ENCODE data around the gene PRKCH. TPM values are rescaled to one million over a fixed set of nuclear protein-coding genes. Genes with fewer than 3 reads are reported as not detected.
"Not testable (repeated sequence)": the region's sequence is repeated elsewhere in the genome, so short reads cannot be mapped to it uniquely, and the experiment has no call there.

Gene PRKCH
- total RNA-seq, 3 donors from 2014 or later, result 12.3 to 15.4 (median 14.8) TPM

DNA sequence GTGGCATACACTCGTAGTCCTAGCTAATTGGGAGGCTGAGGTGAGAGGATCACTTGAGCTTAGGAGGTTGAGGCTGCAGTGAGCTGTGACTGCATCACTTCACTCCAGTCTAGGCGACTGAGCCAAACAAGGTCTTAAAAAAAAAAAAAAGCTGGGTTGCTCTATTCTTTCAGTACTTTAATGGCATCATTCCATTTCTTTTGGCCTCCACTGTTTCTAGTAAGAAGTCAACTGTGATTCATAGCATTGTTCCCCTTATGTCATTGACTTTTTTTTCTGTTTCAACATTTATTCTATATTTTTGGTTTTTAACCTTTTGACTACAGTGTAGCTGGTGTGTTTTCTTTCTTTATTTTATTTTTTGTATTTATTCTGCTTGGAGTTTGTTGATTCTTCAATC, 16.7 kb upstream of the PRKCH start:
- DNase-seq (no peak), ATAC-seq (no peak)
- intact Hi-C loops (cut with DNase I, micrococcal nuclease), result no loop called here
- Histone ChIP-seq H3K4me3 (no peak overlapping the region), H3K36me3 (ENCODE audit: low read depth) (no peaks in the 10 kb centered on the region), H3K4me1 (ENCODE audit: low read depth) (no peaks in the 10 kb centered on the region), H3K9me3 (no peaks in the 10 kb centered on the region)
- TF ChIP-seq, protein P1, sequence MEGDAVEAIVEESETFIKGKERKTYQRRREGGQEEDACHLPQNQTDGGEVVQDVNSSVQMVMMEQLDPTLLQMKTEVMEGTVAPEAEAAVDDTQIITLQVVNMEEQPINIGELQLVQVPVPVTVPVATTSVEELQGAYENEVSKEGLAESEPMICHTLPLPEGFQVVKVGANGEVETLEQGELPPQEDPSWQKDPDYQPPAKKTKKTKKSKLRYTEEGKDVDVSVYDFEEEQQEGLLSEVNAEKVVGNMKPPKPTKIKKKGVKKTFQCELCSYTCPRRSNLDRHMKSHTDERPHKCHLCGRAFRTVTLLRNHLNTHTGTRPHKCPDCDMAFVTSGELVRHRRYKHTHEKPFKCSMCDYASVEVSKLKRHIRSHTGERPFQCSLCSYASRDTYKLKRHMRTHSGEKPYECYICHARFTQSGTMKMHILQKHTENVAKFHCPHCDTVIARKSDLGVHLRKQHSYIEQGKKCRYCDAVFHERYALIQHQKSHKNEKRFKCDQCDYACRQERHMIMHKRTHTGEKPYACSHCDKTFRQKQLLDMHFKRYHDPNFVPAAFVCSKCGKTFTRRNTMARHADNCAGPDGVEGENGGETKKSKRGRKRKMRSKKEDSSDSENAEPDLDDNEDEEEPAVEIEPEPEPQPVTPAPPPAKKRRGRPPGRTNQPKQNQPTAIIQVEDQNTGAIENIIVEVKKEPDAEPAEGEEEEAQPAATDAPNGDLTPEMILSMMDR (IDR thresholded peaks at IDR 0.05), result no peak

DNA sequence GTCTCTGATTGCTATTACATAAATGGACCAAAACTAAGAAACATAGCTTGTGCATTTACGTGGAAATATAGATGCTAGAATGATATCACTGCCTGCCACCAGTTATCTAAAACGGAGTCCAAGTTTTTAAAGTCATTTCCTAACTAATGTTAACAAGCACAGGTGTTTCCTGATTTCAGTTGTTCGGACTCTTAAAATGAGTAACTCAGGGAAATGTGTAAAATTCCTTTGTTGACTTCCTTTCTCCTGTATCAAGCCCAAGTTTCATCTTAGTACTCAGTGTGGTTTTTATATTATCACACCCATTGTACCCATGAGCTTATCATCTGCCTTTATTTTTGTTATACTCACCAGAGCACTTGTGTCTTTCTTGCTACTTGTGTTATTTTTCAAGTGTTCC, 13.2 kb upstream of the PRKCH start:
- Histone ChIP-seq H3K4me3 (no peak overlapping the region), H3K4me1 (ENCODE audit: low read depth) (no peaks in the 10 kb centered on the region), H3K9me3 (peaks cover 7% of the 10 kb centered on the region), H3K36me3 (ENCODE audit: low read depth) (no peaks in the 10 kb centered on the region)
- intact Hi-C loops (cut with DNase I, micrococcal nuclease), result no loop called here
- TF ChIP-seq, protein P1 (IDR thresholded peaks at IDR 0.05), result no peak
- no peak for DNase-seq
- no peak for ATAC-seq

DNA sequence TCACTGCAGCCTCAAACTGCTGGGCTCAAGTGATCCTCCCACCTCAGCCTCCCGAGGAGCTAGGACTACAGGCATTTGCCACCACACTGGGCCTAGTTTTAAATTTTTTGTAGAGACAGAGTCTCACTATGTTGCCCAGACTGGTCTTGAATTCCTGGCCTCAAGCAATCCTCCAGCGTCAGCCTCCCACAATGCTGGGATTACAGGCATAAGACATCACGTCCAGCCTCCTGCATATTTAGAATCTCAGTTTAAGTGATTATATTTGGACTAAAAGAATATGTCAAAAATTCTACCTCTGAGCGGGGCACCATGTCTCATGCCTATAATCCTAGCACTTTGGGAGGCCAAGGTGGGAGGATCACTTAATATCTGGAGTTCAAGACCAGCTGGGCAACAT, 12.7 kb upstream of the PRKCH start:
- DNase-seq; H3K4me3 ChIP-seq; H3K4me1 ChIP-seq (ENCODE audit: low read depth); ATAC-seq; intact Hi-C loops (cut with DNase I, micrococcal nuclease); H3K36me3 ChIP-seq (ENCODE audit: low read depth); H3K9me3 ChIP-seq: not testable (repeated sequence)

DNA sequence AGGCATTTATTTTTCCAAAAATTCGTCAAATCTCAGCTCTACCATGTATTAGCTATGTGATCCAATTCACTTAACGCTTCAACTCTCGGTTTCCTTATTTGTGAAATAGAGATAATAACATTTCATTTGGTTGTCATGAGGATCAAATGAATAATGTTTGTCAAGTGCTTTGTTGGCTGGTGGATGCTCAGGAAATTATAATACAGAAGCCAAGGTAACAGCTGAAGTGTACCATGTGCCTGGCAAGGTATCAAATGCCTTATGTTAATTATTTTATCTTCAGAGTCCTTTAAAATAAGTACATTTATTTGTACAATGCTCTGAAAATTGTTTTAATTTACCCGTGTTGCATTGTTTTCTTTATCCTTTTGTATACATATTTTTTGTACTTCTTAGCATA, 6.1 kb upstream of the PRKCH start:
- Histone ChIP-seq H3K9me3 (peaks cover 6% of the 10 kb centered on the region), H3K36me3 (ENCODE audit: low read depth) (no peaks in the 10 kb centered on the region), H3K4me3 (no peak overlapping the region), H3K4me1 (ENCODE audit: low read depth) (no peaks in the 10 kb centered on the region)
- intact Hi-C loops (cut with DNase I, micrococcal nuclease), result no loop called here
- DNase-seq (no peak), ATAC-seq (no peak)
- TF ChIP-seq, protein P1 (IDR thresholded peaks at IDR 0.05), result no peak

DNA sequence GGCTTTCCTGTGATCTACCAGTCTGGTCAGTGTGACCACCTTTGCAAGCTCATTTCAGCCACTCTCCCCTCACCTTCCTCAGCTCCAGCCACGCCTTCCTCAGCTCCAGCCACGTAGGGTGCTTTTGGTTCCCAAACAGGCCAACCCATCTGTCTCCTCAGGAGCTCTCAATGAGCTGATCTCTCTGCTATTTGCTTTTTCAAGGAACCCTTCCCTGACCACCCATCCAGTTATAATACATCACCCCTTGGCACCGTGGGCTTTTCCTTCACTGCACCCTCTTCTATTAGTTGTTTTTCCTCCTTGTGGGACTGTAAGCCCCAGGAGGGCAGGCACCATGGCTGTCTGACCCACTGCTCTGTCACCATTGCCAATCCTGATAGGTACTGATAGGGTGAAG, 2.3 kb upstream of the PRKCH start:
- Histone ChIP-seq H3K36me3 (ENCODE audit: low read depth) (no peaks in the 10 kb centered on the region), H3K4me3 (no peak overlapping the region), H3K4me1 (ENCODE audit: low read depth) (peaks cover 13% of the 10 kb centered on the region), H3K9me3 (no peaks in the 10 kb centered on the region)
- no peak for DNase-seq
- intact Hi-C loops (cut with DNase I, micrococcal nuclease), result no loop called here
- TF ChIP-seq, protein P1 (IDR thresholded peaks at IDR 0.05), result no peak
- ATAC-seq, result no peak

DNA sequence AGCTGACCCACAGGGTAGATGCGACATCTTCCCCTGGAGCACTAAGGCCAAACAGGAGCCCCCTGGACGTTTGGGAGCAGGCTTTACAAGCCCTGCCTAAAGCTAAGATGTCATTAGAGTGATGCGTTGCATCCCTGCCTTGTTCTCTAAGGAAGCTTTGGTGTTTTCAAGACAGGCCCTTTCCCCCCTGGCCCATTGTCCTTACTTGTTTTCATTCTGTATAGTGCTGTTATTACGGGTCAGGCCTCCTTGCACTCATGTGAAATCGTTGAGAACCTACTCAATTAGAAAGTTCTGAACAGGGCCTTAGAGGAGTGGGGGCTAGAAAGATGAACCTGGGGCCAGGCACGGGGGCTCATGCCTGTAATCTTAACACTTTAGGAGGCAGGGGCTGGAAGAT, 1.7 kb upstream of the PRKCH start:
- no peak for DNase-seq
- TF ChIP-seq, protein P1 (IDR thresholded peaks at IDR 0.05), result no peak
- Histone ChIP-seq H3K4me1 (ENCODE audit: low read depth) (peaks cover 13% of the 10 kb centered on the region), H3K9me3 (no peaks in the 10 kb centered on the region), H3K4me3 (no peak overlapping the region), H3K36me3 (ENCODE audit: low read depth) (no peaks in the 10 kb centered on the region)
- intact Hi-C loops (cut with DNase I, micrococcal nuclease), result no loop called here
- no peak for ATAC-seq

DNA sequence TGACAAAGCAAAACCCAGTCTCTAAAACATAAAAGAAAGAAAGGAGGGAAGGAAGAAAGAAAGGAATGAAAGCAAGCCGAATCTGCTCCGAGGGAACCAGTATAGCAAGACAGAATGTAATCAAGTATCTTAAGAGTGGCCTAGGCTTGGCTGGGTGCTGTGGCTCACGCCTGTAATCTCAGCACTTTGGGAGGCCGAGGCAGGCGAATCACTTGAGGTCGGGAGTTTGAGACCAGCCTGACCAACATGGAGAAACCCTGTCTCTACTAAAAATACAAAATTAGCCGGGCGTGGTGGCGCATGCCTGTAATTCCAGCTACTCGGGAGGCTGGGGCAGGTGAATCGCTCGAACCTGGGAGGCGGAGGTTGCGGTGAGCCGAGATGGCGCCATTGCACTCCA, 1.2 kb upstream of the PRKCH start:
- H3K4me1 ChIP-seq (ENCODE audit: low read depth), result peaks cover 13% of the 10 kb centered on the region
- H3K4me3 ChIP-seq; H3K9me3 ChIP-seq; ATAC-seq; DNase-seq; intact Hi-C loops (cut with DNase I, micrococcal nuclease); H3K36me3 ChIP-seq (ENCODE audit: low read depth): not testable (repeated sequence)
